ENCODE results near the gene COX7A2L. TPM values are rescaled to one million over a fixed set of nuclear protein-coding genes. Genes with fewer than 3 reads are reported as not detected.

COX7A2L gene
- total and polyA plus RNA-seq, 9 of the 15 experiments (the other 6 are each of a cell fraction or from before 2014, with no cell fraction given): 118 to 481 (median 163) TPM

- TF ChIP-seq ZBTB43 (CRISPR knock-in tag; IDR thresholded peaks at IDR 0.05): no peak
- TF ChIP-seq NR1H2 (CRISPR knock-in tag; IDR thresholded peaks at IDR 0.05): no peak
These were observed 25.7 kb upstream of the COX7A2L start (continued) for GRCh38 chr2:42386682-42387081.

- no TSS peak for BruUV-seq (replicated peaks)
- peaks cover 10 to 53% of the 10 kb centered on the region in 2 experiments; a peak in 3 of 5 replicates for H3K27me3 ChIP-seq (ENCODE audit: control insufficient read depth in 2 of 2, insufficient read depth in 2 of 2, low read length in 2 of 2)
- H3K9ac ChIP-seq (ENCODE audit: insufficient read depth in 1 of 2, low read depth in 2 of 2, low read length in 2 of 2): no peak overlapping the region
- in situ Hi-C loops (cut with MboI) (no loop called here), intact Hi-C loops (cut with micrococcal nuclease) (loop anchor here (1.0 kb wide), 1 partner anchor 278 kb away; no protein-coding TSS in a partner anchor)
- FAIRE-seq (peak; percentile 48), DNase-seq (ENCODE audit: extremely low read depth in 1 of 4, low spot score in 3 of 4) (peak in 2 of 4 experiments; percentile 19 to 47), ATAC-seq (peak; percentile 87)
- ChIA-PET POLR2A (interaction anchor here (0.6 kb wide), 1 partner anchor 838 kb away, joined by 4 read pairs; no protein-coding TSS in a partner anchor), CTCF (ENCODE audit: low intra/inter-chr PET ratio) (interaction anchor here (0.5 kb wide), 1 partner anchor 278 kb away, joined by 4 read pairs; no protein-coding TSS in a partner anchor)
- 0 out of 2 replicates have a peak, but pooled peaks cover 2% of the 10 kb centered on the region for H4K20me1 ChIP-seq (replicated peaks; ENCODE audit: control insufficient read depth, insufficient read depth, low read length)
- 3% methylated on average over 7 of the region's 7 CpGs for WGBS (ENCODE audit: insufficient coverage, low coverage, missing lambda C conversion rate)
- H3K9me3 ChIP-seq (replicated peaks; ENCODE audit: control insufficient read depth, insufficient read depth, low read depth, low read length): no peaks in the 10 kb centered on the region
- H3K4me2 ChIP-seq (ENCODE audit: insufficient read depth, low read length): no peak overlapping the region
- 0 out of 2 replicates have a peak overlapping the region, but pooled peaks have one; percentile 2 for H2AFZ ChIP-seq (ENCODE audit: low read depth, low read length)
- H3K9me1 ChIP-seq (ENCODE audit: control insufficient read depth, insufficient read depth, low read length): no peaks in the 10 kb centered on the region
- no peaks in the 10 kb centered on the region for H3K4me1 ChIP-seq (replicated peaks in 1 of 2; ENCODE audit: control insufficient read depth in 2 of 2, insufficient read depth in 2 of 2, low read length in 2 of 2)
- H3K27ac ChIP-seq (ENCODE audit: extremely low read depth, low read depth, low read length): no peak overlapping the region
- H3K79me2 ChIP-seq (ENCODE audit: control insufficient read depth, insufficient read depth, low read length): no peaks in the 10 kb centered on the region
- H3K4me3 ChIP-seq: no peak overlapping the region
- H3K36me3 ChIP-seq (ENCODE audit: control insufficient read depth, insufficient read depth, low read length): no peaks in the 10 kb centered on the region
- peak; percentile 29 for TF ChIP-seq CTCFL (IDR thresholded peaks at IDR 0.05; ENCODE audit: borderline replicate concordance, insufficient read depth, low read depth, low read length, poor library complexity, severe bottlenecking)
- TF ChIP-seq ZNF316 (IDR thresholded peaks at IDR 0.05): peak; percentile 68
- TF ChIP-seq CBX8 (IDR thresholded peaks at IDR 0.05; ENCODE audit: borderline replicate concordance, extremely low read depth, low read depth, low read length, poor library complexity, severe bottlenecking): no peak
- 0 out of 4 replicates have a peak, but pooled peaks of 1 of the 2 experiments have one; percentile 17 for TF ChIP-seq RCOR1 (IDR thresholded peaks at IDR 0.05; ENCODE audit: borderline replicate concordance in 1 of 2, low read depth in 2 of 2, low read length in 2 of 2)
- TF ChIP-seq C11orf30 (IDR thresholded peaks at IDR 0.05; ENCODE audit: low read depth): peak; percentile 49; the same call in 1 of the 2 replicates
- TF ChIP-seq MAFG (tag; conservative IDR thresholded peaks at IDR 0.05): 0 out of 2 replicates have a peak, but pooled peaks have one; percentile 15
- TF ChIP-seq UBTF (IDR thresholded peaks at IDR 0.05; ENCODE audit: borderline replicate concordance in 1 of 2, low read depth in 2 of 2, low read length in 2 of 2): 0 out of 4 replicates have a peak, but pooled peaks of 1 of the 2 experiments have one; percentile 28
- TF ChIP-seq ZNF384 (IDR thresholded peaks at IDR 0.05; ENCODE audit: low read depth, low read length): no peak
- no peak for TF ChIP-seq KDM1A (IDR thresholded peaks at IDR 0.05)
These were observed 24.2 kb upstream of the COX7A2L start for GRCh38 chr2:42385225-42385624.
